HCT116 (cell line): ENCODE data around the gene BTBD16. TPM values are rescaled to one million over a fixed set of nuclear protein-coding genes. Genes with fewer than 3 reads are reported as not detected.

Source experiments
- ATAC-seq: fragments of 200-7000 bp; cut with Tn5 transposase; 2 replicates; pipeline ENCODE4 v1.9.1; 2020; ENCODE audit warnings: mild to moderate bottlenecking, moderate library complexity
- BruUV-seq: library from RNA; stranded (reverse); fragments of 400-500 nt; replicated peaks from 2 replicates; lab custom pipeline; 2021; lab: Mats Ljungman, UMichigan
- CTCF ChIA-PET: fragments of 300-600 bp; sonication (Branson Sonifier 250); formaldehyde crosslinking; loops from one replicate; lab custom pipeline; 2021; ENCODE audit warnings: antibody characterized with exemption; lab: Charles Lee
- POLR2A ChIA-PET: fragments of 300-600, 350-600 bp; sonication (Branson Sonifier 250); formaldehyde crosslinking; loops from one replicate; lab custom pipeline; 2021; ENCODE audit warnings: antibody characterized with exemption; lab: Charles Lee
- RAD21 ChIA-PET, 2 experiments: fragments of 300-600 bp; sonication (Branson Sonifier 250); formaldehyde crosslinking; loops; one replicate each; lab custom pipeline; 2023; ENCODE audit warnings: low total read pairs in 2 of 2; ENCODE audit not compliant: uncharacterized antibody in 2 of 2, unreplicated experiment in 2 of 2, low non-redundant PET in 1 of 2; lab: Charles Lee
- DNase-seq: peaks from one replicate; pipeline ENCODE4 v3.0.0-alpha.2; 2010; ENCODE audit warnings: low read depth, low spot score
- H2AFZ ChIP-seq: fragments of 200-600 bp; shearing (Covaris generic), sonication (generic); 2 replicates; pipeline ENCODE4 v1.6.1; 2017; ENCODE audit warnings: low read depth, mixed run types, mixed read lengths, antibody characterized with exemption, low read length; ENCODE audit not compliant: poor library complexity, severe bottlenecking
- H3K27ac ChIP-seq: 2 replicates; pipeline ENCODE4 v1.5.1; 2012; ENCODE audit warnings: low read depth, low read length
- H3K27me3 ChIP-seq: fragments of 200-600 bp; sonication (generic); 2 replicates; pipeline ENCODE4 v1.6.1; 2016; ENCODE audit warnings: mixed run types, low read length, mixed read lengths; ENCODE audit not compliant: insufficient read depth
- H3K36me3 ChIP-seq, 2 experiments: fragments of 200-500 bp in 1 of 2; fragments of 200-600 bp in 1 of 2; sonication (Bioruptor generic) in 1 of 2; sonication (generic) in 1 of 2; 2 replicates each; pipeline versions ENCODE4 v1.5.1 to v1.6.1; 2014 to 2016; ENCODE audit warnings: low read length in 2 of 2, inconsistent platforms in 1 of 2, mixed read lengths in 1 of 2, mixed run types in 1 of 2; ENCODE audit not compliant: insufficient read depth in 2 of 2, control insufficient read depth in 1 of 2
- H3K4me1 ChIP-seq, 2 experiments: fragments of 200-600 bp in 1 of 2; sonication (generic) in 1 of 2; 2 replicates each; pipeline versions ENCODE4 v1.5.1 to v1.6.1; 2012 to 2017; ENCODE audit warnings: low read length in 2 of 2, inconsistent platforms in 1 of 2, mild to moderate bottlenecking in 1 of 2, mixed read lengths in 1 of 2, mixed run types in 1 of 2, moderate library complexity in 1 of 2; ENCODE audit not compliant: insufficient read depth in 2 of 2, control insufficient read depth in 1 of 2
- H3K4me2 ChIP-seq: fragments of 200-600 bp; sonication (generic); 2 replicates; pipeline ENCODE4 v1.6.1; 2017; ENCODE audit warnings: mixed run types, low read length, mixed read lengths
- H3K4me3 ChIP-seq, 2 experiments: fragments of 200-600 bp in 1 of 2; sonication (generic) in 1 of 2; replicated peaks in 1 of 2; 2 replicates each; pipeline ENCODE4 v1.5.1; 2011 to 2016; ENCODE audit warnings: low read length in 2 of 2, control low read depth in 1 of 2, low read depth in 1 of 2, mild to moderate bottlenecking in 1 of 2, mixed read lengths in 1 of 2, mixed run types in 1 of 2
- H3K79me2 ChIP-seq: fragments of 200-600 bp; sonication (generic); 2 replicates; pipeline ENCODE4 v1.6.1; 2017; ENCODE audit warnings: mild to moderate bottlenecking, mixed run types, low read length, moderate library complexity, mixed read lengths; ENCODE audit not compliant: insufficient read depth
- H3K9ac ChIP-seq: fragments of 200-600 bp; sonication (generic); 2 replicates; pipeline ENCODE4 v1.6.1; 2016; ENCODE audit warnings: low read length, mixed read lengths
- H3K9me2 ChIP-seq: fragments of 200-600 bp; sonication (generic), shearing (Covaris generic); 2 replicates; pipeline ENCODE4 v1.6.1; 2017; ENCODE audit warnings: mixed run types, mild to moderate bottlenecking, moderate library complexity; ENCODE audit not compliant: insufficient read depth
- H3K9me3 ChIP-seq, 2 experiments: fragments of 200-500 bp in 1 of 2; fragments of 200-600 bp in 1 of 2; sonication (Bioruptor generic) in 1 of 2; sonication (generic) in 1 of 2; 2 replicates each; pipeline ENCODE4 v1.6.1; 2014 to 2017; ENCODE audit warnings: low read length in 2 of 2, mixed read lengths in 2 of 2, inconsistent platforms in 1 of 2, low read depth in 1 of 2, mild to moderate bottlenecking in 1 of 2, mixed run types in 1 of 2, moderate library complexity in 1 of 2; ENCODE audit not compliant: control insufficient read depth in 1 of 2, insufficient read depth in 1 of 2
- H4K20me1 ChIP-seq: fragments of 200-600 bp; sonication (generic), shearing (Covaris generic); 2 replicates; pipeline ENCODE4 v1.6.1; 2017; ENCODE audit warnings: mixed run types, mild to moderate bottlenecking, moderate library complexity; ENCODE audit not compliant: insufficient read depth
- CBX3 ChIP-seq: IDR thresholded peaks from 2 replicates; pipeline ENCODE4 v1.6.1; 2012; ENCODE audit warnings: low read depth
- CEBPB ChIP-seq: IDR thresholded peaks from 2 replicates; pipeline ENCODE4 v1.6.1; 2012; ENCODE audit warnings: low read depth
- EGR1 ChIP-seq: IDR thresholded peaks from 2 replicates; pipeline ENCODE4 v1.6.1; 2012; ENCODE audit warnings: low read depth
- ELF1 ChIP-seq: IDR thresholded peaks from 2 replicates; pipeline ENCODE4 v1.6.1; 2012; ENCODE audit warnings: low read depth, borderline replicate concordance
- EZH2 ChIP-seq: fragments of 200-600 bp; sonication (generic); IDR thresholded peaks from 2 replicates; pipeline ENCODE4 v1.6.1; 2017; ENCODE audit warnings: antibody characterized with exemption, mixed run types
- EZH2phosphoT487 ChIP-seq: fragments of 200-600 bp; IDR thresholded peaks from 2 replicates; pipeline ENCODE4 v1.6.1; 2018; ENCODE audit warnings: antibody characterized with exemption, borderline replicate concordance
- FOSL1 ChIP-seq: IDR thresholded peaks from 2 replicates; pipeline ENCODE4 v1.6.1; 2012; ENCODE audit warnings: low read depth
- JUND ChIP-seq: IDR thresholded peaks from 2 replicates; pipeline ENCODE4 v1.6.1; 2012
- POLR2A ChIP-seq: IDR thresholded peaks from 2 replicates; pipeline ENCODE4 v1.7.0; 2011; ENCODE audit warnings: borderline replicate concordance; ENCODE audit not compliant: insufficient read depth, insufficient read length; ENCODE audit errors: extremely low read depth
- POLR2AphosphoS5 ChIP-seq: IDR thresholded peaks from 2 replicates; pipeline ENCODE4 v1.6.1; 2011; ENCODE audit warnings: mild to moderate bottlenecking, low read depth, low read length, moderate library complexity
- RAD21 ChIP-seq: IDR thresholded peaks from 2 replicates; pipeline ENCODE4 v1.6.1; 2012; ENCODE audit warnings: low read depth, mild to moderate bottlenecking
- SP1 ChIP-seq: IDR thresholded peaks from 2 replicates; pipeline ENCODE4 v1.6.1; 2012; ENCODE audit warnings: low read depth
- SRF ChIP-seq: IDR thresholded peaks from 2 replicates; pipeline ENCODE4 v1.6.1; 2012; ENCODE audit warnings: low read depth
- TCF7L2 ChIP-seq: IDR thresholded peaks from 2 replicates; pipeline ENCODE4 v1.7.0; 2011; ENCODE audit warnings: borderline replicate concordance, inconsistent platforms; ENCODE audit not compliant: insufficient read depth, insufficient read length; ENCODE audit errors: extremely low read depth
- YY1 ChIP-seq: IDR thresholded peaks from 2 replicates; pipeline ENCODE4 v1.6.1; 2011; ENCODE audit warnings: low read length, low read depth, moderate library complexity, mild to moderate bottlenecking; ENCODE audit not compliant: insufficient replicate concordance; ENCODE audit errors: extremely low read depth
- intact Hi-C: fragments of 100-400 bp; cut with micrococcal nuclease; formaldehyde crosslinking; loops from 2 replicates; pipeline ENCODE4 v1.10.0; 2022
- total RNA-seq: library from RNA; stranded (reverse); gene quantifications from one replicate; pipeline ENCODE4 v1.2.1, GENCODE V29; 2021; ENCODE audit not compliant: unreplicated experiment
- TF ChIP-seq, protein P1 (sequence below): IDR thresholded peaks from 2 replicates; pipeline ENCODE4 v1.6.1; 2012; ENCODE audit warnings: low read depth
- TF ChIP-seq, protein P2 (sequence below): IDR thresholded peaks from 2 replicates; pipeline ENCODE4 v1.6.1; 2011; ENCODE audit warnings: mild to moderate bottlenecking, low read length, moderate library complexity; ENCODE audit not compliant: insufficient replicate concordance; ENCODE audit errors: extremely low read depth
- TF ChIP-seq, protein P3 (sequence below), 3 experiments: fragments of 200-600 bp in 1 of 3; sonication (generic) in 1 of 3; IDR thresholded peaks in 2 of 3; conservative IDR thresholded peaks in 1 of 3; 2 replicates each; pipeline ENCODE4 v1.5.1; 2012 to 2017; ENCODE audit warnings: low read depth in 2 of 3, low read length in 2 of 3, antibody characterized with exemption in 1 of 3, borderline replicate concordance in 1 of 3, control low read depth in 1 of 3, mild to moderate bottlenecking in 1 of 3, mixed read lengths in 1 of 3, mixed run types in 1 of 3, moderate library complexity in 1 of 3; ENCODE audit not compliant: insufficient read depth in 1 of 3
- TF ChIP-seq, protein P4 (sequence below): IDR thresholded peaks from 2 replicates; pipeline ENCODE4 v1.6.1; 2012
- TF ChIP-seq, protein P5 (sequence below): IDR thresholded peaks from 2 replicates; pipeline ENCODE4 v1.6.1; 2012

BTBD16 gene
- total RNA-seq, 1 experiment from 2014 or later, result 0.27 TPM

DNA sequence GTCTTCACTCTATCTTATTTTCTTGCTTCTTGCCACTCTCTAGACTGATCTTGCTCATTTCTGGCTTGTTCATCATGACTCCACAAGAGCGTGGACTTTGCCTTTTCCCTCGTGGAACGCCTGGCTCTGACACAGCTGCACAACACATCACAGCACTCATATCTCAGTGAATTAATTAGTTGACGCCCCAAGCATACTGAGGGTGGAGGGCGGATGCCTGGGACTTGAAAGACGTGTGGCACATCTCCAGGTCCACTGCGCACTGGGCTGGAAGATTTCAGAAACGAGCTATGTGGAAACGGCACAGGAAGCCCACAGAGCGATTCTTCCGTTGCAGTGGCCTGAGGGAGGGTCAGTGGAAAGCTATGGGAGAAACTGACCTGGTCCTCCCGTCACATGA, 79.8 kb downstream of the BTBD16 start:
- no peak overlapping the region for H3K4me2 ChIP-seq
- no peak overlapping the region for H3K27ac ChIP-seq
- no peaks in the 10 kb centered on the region for H3K36me3 ChIP-seq
- no peaks in the 10 kb centered on the region; a peak in 1 of 4 replicates for H3K9me3 ChIP-seq
- H3K27me3 ChIP-seq, result no peaks in the 10 kb centered on the region
- no peaks in the 10 kb centered on the region for H3K4me1 ChIP-seq
- ChIA-PET CTCF (no interaction called here), RAD21 (no interaction called here), POLR2A (no interaction called here)
- no peak for ATAC-seq
- intact Hi-C loops, result no loop called here
- no peaks in the 10 kb centered on the region for H3K9me2 ChIP-seq
- no peak overlapping the region for H2AFZ ChIP-seq
- no peak overlapping the region for H3K9ac ChIP-seq
- DNase-seq, result no peak
- no peak for TF ChIP-seq EZH2phosphoT487
- TF ChIP-seq CBX3, result no peak
- no peak for TF ChIP-seq EZH2
- TF ChIP-seq, protein P1, sequence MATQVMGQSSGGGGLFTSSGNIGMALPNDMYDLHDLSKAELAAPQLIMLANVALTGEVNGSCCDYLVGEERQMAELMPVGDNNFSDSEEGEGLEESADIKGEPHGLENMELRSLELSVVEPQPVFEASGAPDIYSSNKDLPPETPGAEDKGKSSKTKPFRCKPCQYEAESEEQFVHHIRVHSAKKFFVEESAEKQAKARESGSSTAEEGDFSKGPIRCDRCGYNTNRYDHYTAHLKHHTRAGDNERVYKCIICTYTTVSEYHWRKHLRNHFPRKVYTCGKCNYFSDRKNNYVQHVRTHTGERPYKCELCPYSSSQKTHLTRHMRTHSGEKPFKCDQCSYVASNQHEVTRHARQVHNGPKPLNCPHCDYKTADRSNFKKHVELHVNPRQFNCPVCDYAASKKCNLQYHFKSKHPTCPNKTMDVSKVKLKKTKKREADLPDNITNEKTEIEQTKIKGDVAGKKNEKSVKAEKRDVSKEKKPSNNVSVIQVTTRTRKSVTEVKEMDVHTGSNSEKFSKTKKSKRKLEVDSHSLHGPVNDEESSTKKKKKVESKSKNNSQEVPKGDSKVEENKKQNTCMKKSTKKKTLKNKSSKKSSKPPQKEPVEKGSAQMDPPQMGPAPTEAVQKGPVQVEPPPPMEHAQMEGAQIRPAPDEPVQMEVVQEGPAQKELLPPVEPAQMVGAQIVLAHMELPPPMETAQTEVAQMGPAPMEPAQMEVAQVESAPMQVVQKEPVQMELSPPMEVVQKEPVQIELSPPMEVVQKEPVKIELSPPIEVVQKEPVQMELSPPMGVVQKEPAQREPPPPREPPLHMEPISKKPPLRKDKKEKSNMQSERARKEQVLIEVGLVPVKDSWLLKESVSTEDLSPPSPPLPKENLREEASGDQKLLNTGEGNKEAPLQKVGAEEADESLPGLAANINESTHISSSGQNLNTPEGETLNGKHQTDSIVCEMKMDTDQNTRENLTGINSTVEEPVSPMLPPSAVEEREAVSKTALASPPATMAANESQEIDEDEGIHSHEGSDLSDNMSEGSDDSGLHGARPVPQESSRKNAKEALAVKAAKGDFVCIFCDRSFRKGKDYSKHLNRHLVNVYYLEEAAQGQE, result no peak
- no peak for TF ChIP-seq FOSL1
- TF ChIP-seq POLR2A, result no peak
- no peak for TF ChIP-seq TCF7L2
- no peak for TF ChIP-seq CEBPB
- no peak for TF ChIP-seq SP1
- TF ChIP-seq, protein P2, sequence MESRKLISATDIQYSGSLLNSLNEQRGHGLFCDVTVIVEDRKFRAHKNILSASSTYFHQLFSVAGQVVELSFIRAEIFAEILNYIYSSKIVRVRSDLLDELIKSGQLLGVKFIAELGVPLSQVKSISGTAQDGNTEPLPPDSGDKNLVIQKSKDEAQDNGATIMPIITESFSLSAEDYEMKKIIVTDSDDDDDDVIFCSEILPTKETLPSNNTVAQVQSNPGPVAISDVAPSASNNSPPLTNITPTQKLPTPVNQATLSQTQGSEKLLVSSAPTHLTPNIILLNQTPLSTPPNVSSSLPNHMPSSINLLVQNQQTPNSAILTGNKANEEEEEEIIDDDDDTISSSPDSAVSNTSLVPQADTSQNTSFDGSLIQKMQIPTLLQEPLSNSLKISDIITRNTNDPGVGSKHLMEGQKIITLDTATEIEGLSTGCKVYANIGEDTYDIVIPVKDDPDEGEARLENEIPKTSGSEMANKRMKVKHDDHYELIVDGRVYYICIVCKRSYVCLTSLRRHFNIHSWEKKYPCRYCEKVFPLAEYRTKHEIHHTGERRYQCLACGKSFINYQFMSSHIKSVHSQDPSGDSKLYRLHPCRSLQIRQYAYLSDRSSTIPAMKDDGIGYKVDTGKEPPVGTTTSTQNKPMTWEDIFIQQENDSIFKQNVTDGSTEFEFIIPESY, result no peak
- no peak for TF ChIP-seq ELF1
- TF ChIP-seq POLR2AphosphoS5, result no peak
- no peak for TF ChIP-seq RAD21
- TF ChIP-seq JUND, result no peak
- no peak for TF ChIP-seq SRF
- TF ChIP-seq, protein P3, sequence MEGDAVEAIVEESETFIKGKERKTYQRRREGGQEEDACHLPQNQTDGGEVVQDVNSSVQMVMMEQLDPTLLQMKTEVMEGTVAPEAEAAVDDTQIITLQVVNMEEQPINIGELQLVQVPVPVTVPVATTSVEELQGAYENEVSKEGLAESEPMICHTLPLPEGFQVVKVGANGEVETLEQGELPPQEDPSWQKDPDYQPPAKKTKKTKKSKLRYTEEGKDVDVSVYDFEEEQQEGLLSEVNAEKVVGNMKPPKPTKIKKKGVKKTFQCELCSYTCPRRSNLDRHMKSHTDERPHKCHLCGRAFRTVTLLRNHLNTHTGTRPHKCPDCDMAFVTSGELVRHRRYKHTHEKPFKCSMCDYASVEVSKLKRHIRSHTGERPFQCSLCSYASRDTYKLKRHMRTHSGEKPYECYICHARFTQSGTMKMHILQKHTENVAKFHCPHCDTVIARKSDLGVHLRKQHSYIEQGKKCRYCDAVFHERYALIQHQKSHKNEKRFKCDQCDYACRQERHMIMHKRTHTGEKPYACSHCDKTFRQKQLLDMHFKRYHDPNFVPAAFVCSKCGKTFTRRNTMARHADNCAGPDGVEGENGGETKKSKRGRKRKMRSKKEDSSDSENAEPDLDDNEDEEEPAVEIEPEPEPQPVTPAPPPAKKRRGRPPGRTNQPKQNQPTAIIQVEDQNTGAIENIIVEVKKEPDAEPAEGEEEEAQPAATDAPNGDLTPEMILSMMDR (IDR thresholded peaks at IDR 0.05 in 2 of 3, conservative IDR thresholded peaks at IDR 0.05 in 1 of 3; ENCODE audit: borderline replicate concordance in 1 of 3, insufficient read depth in 1 of 3, low read depth in 2 of 3, low read length in 2 of 3), result no peak
- no peak for TF ChIP-seq YY1
- no peak for TF ChIP-seq EGR1
- TF ChIP-seq, protein P4, sequence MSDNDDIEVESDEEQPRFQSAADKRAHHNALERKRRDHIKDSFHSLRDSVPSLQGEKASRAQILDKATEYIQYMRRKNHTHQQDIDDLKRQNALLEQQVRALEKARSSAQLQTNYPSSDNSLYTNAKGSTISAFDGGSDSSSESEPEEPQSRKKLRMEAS, result no peak
- TF ChIP-seq, protein P5, sequence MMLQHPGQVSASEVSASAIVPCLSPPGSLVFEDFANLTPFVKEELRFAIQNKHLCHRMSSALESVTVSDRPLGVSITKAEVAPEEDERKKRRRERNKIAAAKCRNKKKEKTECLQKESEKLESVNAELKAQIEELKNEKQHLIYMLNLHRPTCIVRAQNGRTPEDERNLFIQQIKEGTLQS, result no peak
- H4K20me1 ChIP-seq, result no peaks in the 10 kb centered on the region
- no TSS peak for BruUV-seq
- no peaks in the 10 kb centered on the region for H3K79me2 ChIP-seq
- H3K4me3 ChIP-seq, result no peak overlapping the region
